OCI-LY3 (cell line): Measurements from ENCODE around the gene RAB11FIP4.

Source experiments
- H2AFZ ChIP-seq: fragments of 200-600, 300-600 bp; shearing (Covaris generic); 2 replicates; pipeline ENCODE4 v1.6.0; 2014; ENCODE audit warnings: antibody characterized with exemption, low read depth, low read length
- H3K27ac ChIP-seq: fragments of 200-600, 300-600 bp; sonication (generic); 2 replicates; pipeline ENCODE4 v1.5.1; 2014; ENCODE audit warnings: mild to moderate bottlenecking, low read length, moderate library complexity, mixed read lengths
- H3K27me3 ChIP-seq: fragments of 200-600, 300-600 bp; sonication (generic); 2 replicates; pipeline ENCODE4 v1.6.1; 2014; ENCODE audit warnings: low read depth, low read length, mixed read lengths
- H3K36me3 ChIP-seq: fragments of 200-600, 300-600 bp; sonication (generic); replicated peaks from 2 replicates; pipeline ENCODE3; 2014; ENCODE audit warnings: low read depth, low read length, mixed read lengths
- H3K4me1 ChIP-seq: fragments of 300-600, 200-600 bp; sonication (generic); 2 replicates; pipeline ENCODE4 v1.6.1; 2014; ENCODE audit warnings: low read length, mixed read lengths
- H3K4me2 ChIP-seq: fragments of 200-600, 300-600 bp; sonication (generic); 2 replicates; pipeline ENCODE4 v1.6.1; 2014; ENCODE audit warnings: low read length, mixed read lengths
- H3K4me3 ChIP-seq: fragments of 300-600, 200-600 bp; sonication (generic); 2 replicates; pipeline ENCODE4 v1.5.1; 2014; ENCODE audit warnings: antibody characterized with exemption, mild to moderate bottlenecking, low read length, moderate library complexity
- H3K79me2 ChIP-seq: fragments of 300-600, 200-600 bp; shearing (Covaris generic); 2 replicates; pipeline ENCODE4 v1.6.1; 2014; ENCODE audit warnings: mild to moderate bottlenecking, low read length, mixed read lengths
- H3K9ac ChIP-seq: fragments of 300-600, 200-600 bp; shearing (Covaris generic); 2 replicates; pipeline ENCODE4 v1.6.0; 2014; ENCODE audit warnings: mild to moderate bottlenecking, low read length, moderate library complexity
- H3K9me3 ChIP-seq: fragments of 200-600, 300-600 bp; shearing (Covaris generic); 2 replicates; pipeline ENCODE4 v1.6.1; 2014; ENCODE audit warnings: low read length, mixed read lengths; ENCODE audit not compliant: insufficient read depth
- H4K20me1 ChIP-seq: fragments of 200-600, 300-600 bp; sonication (generic); 2 replicates; pipeline ENCODE4 v1.6.1; 2016; ENCODE audit warnings: low read length, mixed read lengths; ENCODE audit not compliant: insufficient read depth
- CTCF ChIP-seq: fragments of 200-600, 300-600 bp; sonication (generic); IDR thresholded peaks from 2 replicates; pipeline ENCODE4 v1.5.1; 2014; ENCODE audit warnings: antibody characterized with exemption, low read length, low read depth
- EZH2phosphoT487 ChIP-seq: fragments of 200-600 bp; shearing (Covaris generic); IDR thresholded peaks from 2 replicates; pipeline ENCODE4 v1.6.1; 2018; ENCODE audit warnings: antibody characterized with exemption, mixed run types, low read depth

RAB11FIP4 gene

DNA sequence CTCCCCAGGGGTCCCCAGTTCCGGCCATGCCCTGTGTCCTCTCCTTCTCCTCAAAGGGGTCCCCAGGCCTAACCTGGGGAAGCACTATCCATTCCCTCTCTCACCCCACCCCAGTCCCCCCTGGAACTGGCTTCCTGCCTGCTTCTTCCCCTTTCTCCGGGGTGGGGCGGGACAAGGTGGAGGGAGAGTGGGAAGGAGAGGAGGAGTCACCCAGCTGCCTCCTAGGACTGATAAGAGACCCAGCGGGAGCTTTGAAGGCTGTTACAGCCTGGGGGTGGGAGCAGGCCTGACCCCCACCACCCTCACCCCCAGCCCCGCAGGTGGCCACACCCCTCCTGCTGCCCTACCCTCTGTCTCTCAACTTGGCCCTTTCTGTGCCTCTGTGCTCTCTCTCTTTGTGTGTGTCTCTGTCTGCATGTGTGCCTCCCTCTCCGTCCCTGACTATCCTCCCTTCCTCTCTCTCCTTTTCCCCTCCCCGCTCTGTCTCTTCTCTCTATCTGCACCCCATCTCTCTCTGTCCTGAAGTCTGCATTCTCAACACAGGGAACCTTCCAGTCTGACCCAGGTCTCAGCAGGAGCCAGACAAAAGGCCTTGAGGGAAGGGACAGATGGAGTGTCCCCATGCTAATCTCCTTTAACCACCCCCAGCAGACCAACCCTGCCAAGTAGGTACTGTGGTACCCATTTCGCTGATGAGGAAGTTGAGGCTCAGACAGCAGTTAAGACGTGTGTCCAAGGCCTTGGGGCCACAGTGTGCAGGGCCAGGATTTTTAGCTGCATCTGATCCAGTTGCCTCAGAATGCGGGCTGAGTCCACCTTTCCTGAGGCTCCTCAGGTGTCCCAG is 66.1 kb downstream of the RAB11FIP4 start:
- Histone ChIP-seq H3K4me1 (no peaks in the 10 kb centered on the region), H3K36me3 (no peaks in the 10 kb centered on the region), H4K20me1 (no peaks in the 10 kb centered on the region), H3K4me2 (no peak overlapping the region), H3K4me3 (no peak overlapping the region), H3K9me3 (no peaks in the 10 kb centered on the region), H2AFZ (no peak overlapping the region), H3K79me2 (no peaks in the 10 kb centered on the region), H3K27ac (no peak overlapping the region), H3K9ac (no peak overlapping the region), H3K27me3 (no peaks in the 10 kb centered on the region)
- TF ChIP-seq CTCF (no peak), EZH2phosphoT487 (no peak)

GRCh38 chr17:31458829-31459228 is 67.4 kb downstream of the RAB11FIP4 start:
- H3K9ac ChIP-seq: no peak overlapping the region
- TF ChIP-seq EZH2phosphoT487 (no peak), CTCF (no peak)
- no peaks in the 10 kb centered on the region for H3K4me1 ChIP-seq

GRCh38 chr17:31459716-31460115 is 68.2 kb downstream of the RAB11FIP4 start:
- H3K4me2 ChIP-seq: no peak overlapping the region
- H3K36me3 ChIP-seq: no peaks in the 10 kb centered on the region
- no peak for TF ChIP-seq EZH2phosphoT487
- TF ChIP-seq CTCF: no peak
- no peaks in the 10 kb centered on the region for H3K4me1 ChIP-seq
- no peaks in the 10 kb centered on the region for H3K79me2 ChIP-seq
- no peak overlapping the region for H3K27ac ChIP-seq
- no peak overlapping the region for H3K4me3 ChIP-seq
- H3K9ac ChIP-seq: no peak overlapping the region
- H3K27me3 ChIP-seq: no peaks in the 10 kb centered on the region
- no peaks in the 10 kb centered on the region for H4K20me1 ChIP-seq
- H2AFZ ChIP-seq: no peak overlapping the region
- H3K9me3 ChIP-seq: no peaks in the 10 kb centered on the region

More at GRCh38 chr17:31458829-31459228, 67.4 kb downstream of the RAB11FIP4 start:
- H3K79me2 ChIP-seq: no peaks in the 10 kb centered on the region
- no peaks in the 10 kb centered on the region for H3K36me3 ChIP-seq
- no peaks in the 10 kb centered on the region for H3K27me3 ChIP-seq
- H4K20me1 ChIP-seq: no peaks in the 10 kb centered on the region
- no peak overlapping the region for H3K4me3 ChIP-seq
- H3K4me2 ChIP-seq: no peak overlapping the region
- no peak overlapping the region for H3K27ac ChIP-seq
- H3K9me3 ChIP-seq: no peaks in the 10 kb centered on the region
- no peak overlapping the region for H2AFZ ChIP-seq

DNA sequence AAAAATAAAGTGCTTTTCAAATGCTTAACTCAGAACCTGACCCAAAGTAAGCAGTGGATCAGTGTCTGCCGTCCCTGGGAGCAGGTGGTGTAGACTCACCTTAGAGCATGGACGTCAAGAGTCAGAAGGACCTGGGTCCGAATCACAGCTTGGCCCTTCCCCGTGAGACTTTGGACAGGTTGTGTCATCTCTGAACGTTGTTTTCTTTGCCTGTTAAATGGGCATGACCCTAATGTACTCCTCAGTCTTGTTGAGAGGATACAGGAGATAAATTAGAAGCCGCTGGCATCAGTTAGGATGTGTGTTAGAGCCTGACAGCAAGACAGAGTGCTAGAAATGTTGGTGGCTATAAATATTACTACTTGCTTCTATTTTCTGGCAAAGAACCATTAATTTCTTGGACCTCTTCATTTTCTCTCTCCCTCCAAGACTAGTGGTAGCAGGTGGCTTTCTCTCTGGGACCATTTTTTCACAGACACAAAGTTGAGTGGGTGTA is 68.8 kb downstream of the RAB11FIP4 start:
- no peaks in the 10 kb centered on the region for H3K79me2 ChIP-seq
- no peak for TF ChIP-seq CTCF
- TF ChIP-seq EZH2phosphoT487: no peak

More for the DNA sequence above, 68.8 kb downstream of the RAB11FIP4 start:
- H3K4me3 ChIP-seq: no peak overlapping the region
- no peak overlapping the region for H3K4me2 ChIP-seq
- H2AFZ ChIP-seq: no peak overlapping the region
- H3K27ac ChIP-seq: no peak overlapping the region
- no peaks in the 10 kb centered on the region for H3K4me1 ChIP-seq
- no peaks in the 10 kb centered on the region for H3K36me3 ChIP-seq
- H3K9me3 ChIP-seq: no peaks in the 10 kb centered on the region
- H3K27me3 ChIP-seq: no peaks in the 10 kb centered on the region
- H4K20me1 ChIP-seq: no peaks in the 10 kb centered on the region
- H3K9ac ChIP-seq: no peak overlapping the region
